Measurements from ENCODE around the gene UQCC2. TPM values are rescaled to one million over a fixed set of nuclear protein-coding genes. Genes with fewer than 3 reads are reported as not detected.

UQCC2 gene
- 74.0 to 141 TPM (median 99.5 TPM) in 5 replicates for total RNA-seq (2022; extraction: Qiagen RNA extraction; ENCODE audit: low read depth)

GRCh38 chr6:33711140-33712129, at the start of gene UQCC2:
TSS of gene UQCC2 (minus strand) at chr6:33711700. CDS start at chr6:33711686, 14 bp downstream.

DNA sequence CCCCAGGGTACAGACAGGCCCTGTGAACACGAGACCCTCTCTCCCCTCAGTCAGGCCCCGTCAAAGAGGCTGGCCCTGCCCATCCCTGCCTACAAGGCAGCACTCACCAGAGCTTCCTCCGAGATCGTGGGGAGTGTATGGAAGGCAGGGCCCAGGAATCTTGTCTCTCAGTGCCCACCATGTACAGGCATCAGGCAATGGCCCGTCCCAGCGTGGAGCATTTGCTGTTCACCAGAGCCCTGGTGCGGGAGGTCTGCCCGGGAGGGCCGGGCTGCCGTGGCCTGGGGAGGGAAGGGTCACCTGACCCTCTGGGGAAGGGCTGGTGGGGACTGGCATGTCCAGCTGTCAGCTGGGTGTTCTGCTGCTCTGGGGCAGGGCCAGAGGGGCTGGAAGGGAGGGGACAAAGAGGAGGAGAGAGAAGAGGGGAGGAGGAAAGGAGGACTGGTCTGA, 35.2 kb upstream of the UQCC2 start, which contains the start of gene IP6K3:
Gene IP6K3, minus strand, starts transcription at position 255 of the 450 bp plus-strand sequence. CDS start 11,429 bp downstream, outside the sequence.

Other genes starting within 250 kb of the UQCC2 start
- gene BAK1, start 131.4 kb downstream of the UQCC2 start, total RNA-seq (2022; extraction: Qiagen RNA extraction; ENCODE audit: low read depth) = 31.0 to 41.1 TPM (median 37.1 TPM) in 5 replicates
- 30.2 to 44.3 TPM (median 36.9 TPM) in 5 replicates for gene ITPR3, start 90.4 kb downstream of the UQCC2 start, total RNA-seq (2022; extraction: Qiagen RNA extraction; ENCODE audit: low read depth)
- gene IP6K3, start 35.2 kb upstream of the UQCC2 start, total RNA-seq (2022; extraction: Qiagen RNA extraction; ENCODE audit: low read depth) = 0.08 to 0.19 TPM (median 0.12 TPM) in 3 of 5 replicates, not detected in the others
- 33.2 to 42.4 TPM (median 41.5 TPM) in 5 replicates for gene LEMD2, start 77.4 kb upstream of the UQCC2 start, total RNA-seq (2022; extraction: Qiagen RNA extraction; ENCODE audit: low read depth)
- not detected in 5 replicates for gene MLN, start 92.3 kb upstream of the UQCC2 start, total RNA-seq (2022; extraction: Qiagen RNA extraction; ENCODE audit: low read depth)

All from A549 treated with RU486 at 1 μM for 4 hours (cell line).